Sigmoid colon (tissue), 4 donors: Measurements from ENCODE around the gene ZMYM1.
"Not testable (repeated sequence)": the region's sequence is repeated elsewhere in the genome, so short reads cannot be mapped to it uniquely, and the experiment has no call there.

ENCODE experiments used
- CTCF ChIP-seq, 4 experiments: fragments of 450-650 bp in 3 of 4; fragments of 200-600 bp in 1 of 4; IDR thresholded peaks; one replicate each; pipeline ENCODE4 v1.5.1; 2016 to 2019; ENCODE audit warnings: antibody characterized with exemption in 4 of 4, mild to moderate bottlenecking in 3 of 4, moderate library complexity in 2 of 4
- EP300 ChIP-seq, 4 donors: sonication (generic); formaldehyde crosslinking; IDR thresholded peaks; one replicate each; pipeline ENCODE4 v1.6.1; 2017; ENCODE audit warnings: antibody characterized with exemption in 4 of 4
- POLR2A ChIP-seq, 2 donors: fragments of 450-650 bp; IDR thresholded peaks; one replicate each; pipeline ENCODE4 v1.6.1; 2016; ENCODE audit warnings: antibody characterized with exemption in 2 of 2, mild to moderate bottlenecking in 2 of 2, moderate library complexity in 2 of 2
- POLR2AphosphoS5 ChIP-seq, 4 donors: sonication (generic); formaldehyde crosslinking; IDR thresholded peaks; one replicate each; pipeline ENCODE4 v1.6.1; 2017; ENCODE audit warnings: antibody characterized with exemption in 4 of 4

- not testable (repeated sequence) for TF ChIP-seq CTCF, POLR2AphosphoS5, POLR2A, EP300 (IDR thresholded peaks at IDR 0.05)
These were observed 20.9 kb upstream of the ZMYM1 start for GRCh38 chr1:35058321-35058720.
